Measurements from ENCODE around the gene CCDC159.
A peak's percentile ranks its signal among the peaks of the same experiment; 100 is the strongest.

Gene CCDC159

DNA sequence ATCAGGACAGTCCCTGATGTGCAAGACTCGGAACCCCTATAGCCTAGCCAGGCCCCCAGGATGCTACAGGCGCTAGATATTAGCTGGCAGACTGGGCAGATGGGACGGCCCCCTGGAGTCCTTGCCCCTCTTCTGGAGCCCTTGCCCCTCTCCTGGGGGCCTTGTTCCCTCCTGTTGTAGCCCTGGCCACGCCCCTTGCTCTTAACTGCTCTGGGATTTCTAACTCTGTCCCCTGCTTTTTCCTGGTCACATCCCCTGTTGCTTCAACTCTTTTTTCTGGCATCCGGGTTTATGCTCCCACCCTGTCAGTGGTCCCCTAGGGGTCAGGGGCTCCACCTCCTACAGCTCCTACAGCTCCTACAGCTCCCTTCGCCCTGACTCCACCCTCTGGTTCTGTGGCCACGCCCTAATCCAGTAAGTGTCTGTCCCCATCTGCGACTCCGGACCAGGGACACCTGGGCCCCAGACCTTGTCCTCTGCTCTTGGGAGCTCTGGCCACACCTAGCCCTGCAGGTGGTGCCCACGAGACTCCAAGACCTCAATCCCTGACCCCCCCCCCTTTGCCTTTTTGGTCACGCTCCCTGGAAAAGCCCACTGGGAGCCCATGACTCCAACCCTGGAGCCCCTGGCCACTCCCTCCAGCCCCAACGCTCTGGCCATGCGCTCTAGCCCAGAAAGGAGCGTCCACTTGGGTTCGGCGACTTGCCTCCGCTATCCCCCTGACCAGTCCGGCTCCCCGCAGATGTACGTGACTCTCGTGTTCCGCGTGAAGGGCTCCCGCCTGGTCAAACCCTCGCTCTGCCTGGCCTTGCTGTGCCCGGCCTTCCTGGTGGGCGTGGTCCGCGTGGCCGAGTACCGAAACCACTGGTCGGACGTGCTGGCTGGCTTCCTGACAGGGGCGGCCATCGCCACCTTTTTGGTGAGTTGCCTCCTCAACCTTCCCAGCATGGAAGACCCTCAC, 15.7 kb downstream of the CCDC159 start:
- H3K79me2 ChIP-seq (ENCODE audit: control insufficient read depth, insufficient read depth, low read length), result no peaks in the 10 kb centered on the region
- H3K18ac ChIP-seq (ENCODE audit: low read length), result no peak overlapping the region
- no peak overlapping the region for H2BK15ac ChIP-seq (replicated peaks; ENCODE audit: low read depth)
- no peak overlapping the region for H4K5ac ChIP-seq (ENCODE audit: low read length)
- H2AK5ac ChIP-seq (ENCODE audit: low read length), result no peak overlapping the region
- peak overlapping the region; percentile 16 for H3K9ac ChIP-seq (ENCODE audit: low read length)
- no peak overlapping the region for H4K8ac ChIP-seq (ENCODE audit: low read depth, low read length)
- H2BK120ac ChIP-seq (ENCODE audit: low read depth, low read length), result no peak overlapping the region
- H3K4me3 ChIP-seq (ENCODE audit: low read length), result no peak overlapping the region
- no peak overlapping the region for H3K27ac ChIP-seq (ENCODE audit: low read depth, low read length)
- peaks cover 2% of the 10 kb centered on the region for H3K4me1 ChIP-seq (ENCODE audit: control insufficient read depth, low read depth, low read length)
- H3K56ac ChIP-seq (ENCODE audit: low read length), result no peak overlapping the region
- no peak overlapping the region for H3K4ac ChIP-seq (ENCODE audit: low read depth, low read length)
- H3K4me2 ChIP-seq (ENCODE audit: low read length), result peak overlapping the region; percentile 2
- no peak overlapping the region for H2BK5ac ChIP-seq (ENCODE audit: low read length)
- DNase-seq, result no peak
- no peaks in the 10 kb centered on the region for H3K36me3 ChIP-seq (ENCODE audit: control insufficient read depth, insufficient read depth, low read length)
- no peaks in the 10 kb centered on the region for H3K79me1 ChIP-seq (ENCODE audit: low read length)
- no peaks in the 10 kb centered on the region for H3K27me3 ChIP-seq (ENCODE audit: insufficient read depth, low read length, poor library complexity)
- no peak overlapping the region for H3K23ac ChIP-seq (ENCODE audit: low read length)
- WGBS (ENCODE audit: extremely low coverage, insufficient coverage, low lambda C conversion rate), result no CpG with 5 or more reads among the region's 35 CpGs

DNA sequence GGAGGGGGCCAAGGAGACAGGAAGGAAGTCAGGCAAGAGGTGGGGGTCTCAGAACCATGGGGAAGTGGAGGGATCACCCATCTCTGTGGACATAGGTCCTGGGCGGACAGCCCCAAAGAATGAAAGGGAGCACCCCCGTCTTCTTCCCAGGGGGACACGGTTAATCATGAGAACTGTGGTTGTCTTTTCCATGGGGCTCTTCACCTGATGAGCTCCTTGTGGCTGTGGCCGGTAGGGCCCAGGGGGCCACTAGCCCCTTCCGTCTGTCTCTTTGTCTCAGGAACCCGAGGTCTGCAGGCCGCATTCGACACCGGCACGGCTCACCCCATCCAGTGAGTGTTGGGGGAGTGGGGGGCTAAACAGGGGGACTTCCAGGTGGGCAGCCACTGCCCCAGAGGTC, 17.6 kb downstream of the CCDC159 start:
- H3K56ac ChIP-seq (ENCODE audit: low read length), result no peak overlapping the region
- no peaks in the 10 kb centered on the region for H3K27me3 ChIP-seq (ENCODE audit: insufficient read depth, low read length, poor library complexity)
- H3K36me3 ChIP-seq (ENCODE audit: control insufficient read depth, insufficient read depth, low read length), result no peaks in the 10 kb centered on the region
- H4K8ac ChIP-seq (ENCODE audit: low read depth, low read length), result no peak overlapping the region
- H3K79me1 ChIP-seq (ENCODE audit: low read length), result no peaks in the 10 kb centered on the region
- no peak overlapping the region for H3K9ac ChIP-seq (ENCODE audit: low read length)
- H3K4ac ChIP-seq (ENCODE audit: low read depth, low read length), result no peak overlapping the region
- H3K27ac ChIP-seq (ENCODE audit: low read depth, low read length), result no peak overlapping the region
- H3K4me1 ChIP-seq (ENCODE audit: control insufficient read depth, low read depth, low read length), result peaks cover 2% of the 10 kb centered on the region
- H3K23ac ChIP-seq (ENCODE audit: low read length), result no peak overlapping the region
- no peak overlapping the region for H4K5ac ChIP-seq (ENCODE audit: low read length)
- DNase-seq, result no peak
- no peak overlapping the region for H3K4me3 ChIP-seq (ENCODE audit: low read length)
- no peaks in the 10 kb centered on the region for H3K79me2 ChIP-seq (ENCODE audit: control insufficient read depth, insufficient read depth, low read length)
- H3K4me2 ChIP-seq (ENCODE audit: low read length), result no peak overlapping the region
- no peak overlapping the region for H2BK120ac ChIP-seq (ENCODE audit: low read depth, low read length)
- H2AK5ac ChIP-seq (ENCODE audit: low read length), result no peak overlapping the region
- H3K18ac ChIP-seq (ENCODE audit: low read length), result no peak overlapping the region
- WGBS (ENCODE audit: extremely low coverage, insufficient coverage, low lambda C conversion rate), result no CpG with 5 or more reads among the region's 10 CpGs
- no peak overlapping the region for H2BK15ac ChIP-seq (replicated peaks; ENCODE audit: low read depth)
- no peak overlapping the region for H2BK5ac ChIP-seq (ENCODE audit: low read length)

DNA sequence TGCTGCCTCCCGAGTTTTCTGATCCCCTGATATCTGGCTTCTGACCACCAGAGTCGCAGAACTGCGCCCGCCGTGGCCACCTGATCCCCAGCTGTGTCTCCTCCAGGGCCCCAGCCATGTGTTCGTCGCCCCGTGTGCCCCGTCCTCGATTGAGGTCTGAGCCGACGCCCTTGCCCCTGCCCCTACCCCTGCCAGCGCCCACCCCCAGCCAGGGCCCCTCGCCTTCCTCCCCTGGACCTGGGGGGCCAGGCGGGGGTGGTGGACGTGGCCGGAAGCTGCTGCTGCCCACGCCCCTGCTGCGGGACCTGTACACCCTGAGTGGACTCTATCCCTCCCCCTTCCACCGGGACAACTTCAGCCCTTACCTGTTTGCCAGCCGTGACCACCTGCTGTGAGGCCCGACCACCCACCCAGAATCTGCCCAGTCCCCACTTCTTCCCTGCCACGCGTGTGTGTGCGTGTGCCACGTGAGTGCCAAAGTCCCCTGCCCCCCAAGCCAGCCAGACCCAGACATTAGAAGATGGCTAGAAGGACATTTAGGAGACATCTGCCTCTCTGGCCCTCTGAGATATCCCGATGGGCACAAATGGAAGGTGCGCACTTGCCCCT, 18.1 kb downstream of the CCDC159 start:
- WGBS (ENCODE audit: extremely low coverage, insufficient coverage, low lambda C conversion rate), result no CpG with 5 or more reads among the region's 28 CpGs
- Histone ChIP-seq H3K27ac (ENCODE audit: low read depth, low read length) (no peak overlapping the region), H3K9ac (ENCODE audit: low read length) (no peak overlapping the region), H2AK5ac (ENCODE audit: low read length) (no peak overlapping the region), H3K23ac (ENCODE audit: low read length) (no peak overlapping the region), H2BK5ac (ENCODE audit: low read length) (no peak overlapping the region), H3K4ac (ENCODE audit: low read depth, low read length) (no peak overlapping the region), H3K79me2 (ENCODE audit: control insufficient read depth, insufficient read depth, low read length) (no peaks in the 10 kb centered on the region), H4K8ac (ENCODE audit: low read depth, low read length) (no peak overlapping the region), H3K4me3 (ENCODE audit: low read length) (no peak overlapping the region), H3K4me1 (ENCODE audit: control insufficient read depth, low read depth, low read length) (peaks cover 2% of the 10 kb centered on the region), H2BK120ac (ENCODE audit: low read depth, low read length) (no peak overlapping the region), H2BK15ac (replicated peaks; ENCODE audit: low read depth) (no peak overlapping the region), H4K5ac (ENCODE audit: low read length) (no peak overlapping the region), H3K18ac (ENCODE audit: low read length) (no peak overlapping the region), H3K4me2 (ENCODE audit: low read length) (no peak overlapping the region), H3K36me3 (ENCODE audit: control insufficient read depth, insufficient read depth, low read length) (no peaks in the 10 kb centered on the region), H3K56ac (ENCODE audit: low read length) (no peak overlapping the region), H3K27me3 (ENCODE audit: insufficient read depth, low read length, poor library complexity) (no peaks in the 10 kb centered on the region), H3K79me1 (ENCODE audit: low read length) (no peaks in the 10 kb centered on the region)
- no peak for DNase-seq

DNA sequence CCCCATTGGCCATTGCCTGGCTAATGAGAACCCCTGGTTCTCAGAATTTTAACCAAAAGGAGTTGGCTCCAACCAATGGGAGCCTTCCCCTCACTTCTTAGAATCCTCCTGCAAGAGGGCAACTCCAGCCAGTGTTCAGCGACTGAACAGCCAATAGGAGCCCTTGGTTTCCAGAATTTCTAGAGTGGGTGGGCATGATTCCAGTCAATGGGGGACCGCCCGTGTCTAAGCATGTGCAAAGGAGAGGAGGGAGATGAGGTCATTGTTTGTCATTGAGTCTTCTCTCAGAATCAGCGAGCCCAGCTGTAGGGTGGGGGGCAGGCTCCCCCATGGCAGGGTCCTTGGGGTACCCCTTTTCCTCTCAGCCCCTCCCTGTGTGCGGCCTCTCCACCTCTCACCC, 18.6 kb downstream of the CCDC159 start:
- Histone ChIP-seq H2AK5ac (ENCODE audit: low read length) (no peak overlapping the region), H3K27ac (ENCODE audit: low read depth, low read length) (no peak overlapping the region), H4K5ac (ENCODE audit: low read length) (no peak overlapping the region), H3K4me1 (ENCODE audit: control insufficient read depth, low read depth, low read length) (peaks cover 2% of the 10 kb centered on the region), H3K79me2 (ENCODE audit: control insufficient read depth, insufficient read depth, low read length) (no peaks in the 10 kb centered on the region), H3K27me3 (ENCODE audit: insufficient read depth, low read length, poor library complexity) (no peaks in the 10 kb centered on the region), H2BK15ac (replicated peaks; ENCODE audit: low read depth) (no peak overlapping the region), H4K8ac (ENCODE audit: low read depth, low read length) (no peak overlapping the region), H3K9ac (ENCODE audit: low read length) (no peak overlapping the region), H3K18ac (ENCODE audit: low read length) (no peak overlapping the region), H3K4me3 (ENCODE audit: low read length) (no peak overlapping the region), H3K4me2 (ENCODE audit: low read length) (no peak overlapping the region), H3K79me1 (ENCODE audit: low read length) (no peaks in the 10 kb centered on the region), H3K23ac (ENCODE audit: low read length) (no peak overlapping the region), H3K36me3 (ENCODE audit: control insufficient read depth, insufficient read depth, low read length) (no peaks in the 10 kb centered on the region), H3K56ac (ENCODE audit: low read length) (no peak overlapping the region), H2BK120ac (ENCODE audit: low read depth, low read length) (no peak overlapping the region), H3K4ac (ENCODE audit: low read depth, low read length) (no peak overlapping the region), H2BK5ac (ENCODE audit: low read length) (no peak overlapping the region)
- no CpG with 5 or more reads among the region's 5 CpGs for WGBS (ENCODE audit: extremely low coverage, insufficient coverage, low lambda C conversion rate)
- DNase-seq, result no peak

DNA sequence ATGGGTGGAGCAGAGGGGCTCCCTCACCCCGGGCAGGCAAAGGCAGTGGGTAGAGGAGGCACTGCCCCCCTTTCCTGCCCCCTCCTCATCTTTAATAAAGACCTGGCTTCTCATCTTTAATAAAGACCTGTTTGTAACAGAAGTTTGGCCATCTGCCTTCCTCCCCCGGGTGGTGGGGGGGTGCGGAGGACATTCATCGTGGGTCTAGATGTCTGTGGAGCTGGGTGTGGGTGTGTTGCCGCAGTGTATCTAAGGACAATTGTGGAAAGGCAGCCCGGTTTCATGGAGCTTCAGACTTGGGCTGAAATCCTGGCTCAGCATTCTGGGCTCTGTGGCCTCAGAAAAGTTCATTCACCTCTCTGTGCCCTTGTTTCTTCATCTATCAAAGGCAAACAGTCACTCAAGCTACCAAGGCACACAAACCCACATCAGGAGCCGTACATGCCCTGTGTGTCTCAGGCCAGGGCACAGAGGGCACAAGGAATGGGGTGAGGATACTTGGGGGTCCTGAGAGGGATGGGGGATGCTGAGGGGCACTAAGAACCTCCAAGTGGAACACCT, 19.3 kb downstream of the CCDC159 start:
- Histone ChIP-seq H3K79me1 (ENCODE audit: low read length) (no peaks in the 10 kb centered on the region), H2BK120ac (ENCODE audit: low read depth, low read length) (no peak overlapping the region), H3K36me3 (ENCODE audit: control insufficient read depth, insufficient read depth, low read length) (no peaks in the 10 kb centered on the region), H3K4me3 (ENCODE audit: low read length) (no peak overlapping the region), H3K4me1 (ENCODE audit: control insufficient read depth, low read depth, low read length) (peaks cover 2% of the 10 kb centered on the region), H2BK5ac (ENCODE audit: low read length) (no peak overlapping the region), H2BK15ac (replicated peaks; ENCODE audit: low read depth) (no peak overlapping the region), H3K27me3 (ENCODE audit: insufficient read depth, low read length, poor library complexity) (no peaks in the 10 kb centered on the region), H3K79me2 (ENCODE audit: control insufficient read depth, insufficient read depth, low read length) (no peaks in the 10 kb centered on the region), H2AK5ac (ENCODE audit: low read length) (no peak overlapping the region), H3K4ac (ENCODE audit: low read depth, low read length) (no peak overlapping the region), H3K18ac (ENCODE audit: low read length) (no peak overlapping the region), H4K5ac (ENCODE audit: low read length) (no peak overlapping the region), H3K4me2 (ENCODE audit: low read length) (no peak overlapping the region), H3K23ac (ENCODE audit: low read length) (no peak overlapping the region), H3K56ac (ENCODE audit: low read length) (no peak overlapping the region), H4K8ac (ENCODE audit: low read depth, low read length) (no peak overlapping the region), H3K9ac (ENCODE audit: low read length) (no peak overlapping the region), H3K27ac (ENCODE audit: low read depth, low read length) (no peak overlapping the region)
- DNase-seq, result no peak
- no CpG with 5 or more reads among the region's 7 CpGs for WGBS (ENCODE audit: extremely low coverage, insufficient coverage, low lambda C conversion rate)

All from mesendoderm (in vitro differentiated cells).